GM21529 (cell line): ENCODE results near the gene ADAMTS14.
"Not testable (repeated sequence)": the region's sequence is repeated elsewhere in the genome, so short reads cannot be mapped to it uniquely, and the experiment has no call there.

Experiments
- ATAC-seq: cut with Tn5 transposase; IDR thresholded peaks from one replicate; pipeline ENCODE4 v1.9.1; 2021; ENCODE audit not compliant: unreplicated experiment

The ADAMTS14 gene

GRCh38 chr10:70769121-70769520 lies 96.8 kb downstream of the ADAMTS14 start:
- no peak for ATAC-seq

GRCh38 chr10:70770001-70770400 lies 97.7 kb downstream of the ADAMTS14 start:
- no peak for ATAC-seq

GRCh38 chr10:70770516-70770915 lies 98.2 kb downstream of the ADAMTS14 start:
- not testable (repeated sequence) for ATAC-seq

GRCh38 chr10:70771311-70772194 lies 99.2 kb downstream of the ADAMTS14 start:
- ATAC-seq: no peak

- ATAC-seq: no peak
Observed at GRCh38 chr10:70772627-70773026, 100.3 kb downstream of the ADAMTS14 start.

- no peak for ATAC-seq
Observed at GRCh38 chr10:70773461-70773860, 101.2 kb downstream of the ADAMTS14 start.

GRCh38 chr10:70773965-70774809 lies 101.9 kb downstream of the ADAMTS14 start:
- ATAC-seq: no peak

- ATAC-seq: no peak
Observed at GRCh38 chr10:70774810-70775678, 102.7 kb downstream of the ADAMTS14 start.

GRCh38 chr10:70775679-70776454 lies 103.6 kb downstream of the ADAMTS14 start:
- no peak for ATAC-seq

- ATAC-seq: no peak
Observed at GRCh38 chr10:70776455-70777005, 104.2 kb downstream of the ADAMTS14 start.

- no peak for ATAC-seq
Observed at GRCh38 chr10:70777063-70777875, 105.0 kb downstream of the ADAMTS14 start.

GRCh38 chr10:70778267-70778924 lies 106.1 kb downstream of the ADAMTS14 start:
- ATAC-seq: no peak

GRCh38 chr10:70779088-70779487 lies 106.8 kb downstream of the ADAMTS14 start:
- ATAC-seq: no peak

- no peak for ATAC-seq
Observed at GRCh38 chr10:70779511-70780369, 107.4 kb downstream of the ADAMTS14 start.

- no peak for ATAC-seq
Observed at GRCh38 chr10:70780370-70780760, 108.1 kb downstream of the ADAMTS14 start.

GRCh38 chr10:70780772-70781171 lies 108.5 kb downstream of the ADAMTS14 start:
- no peak for ATAC-seq

- ATAC-seq: no peak
Observed at GRCh38 chr10:70781461-70782051, 109.2 kb downstream of the ADAMTS14 start.
